ENCODE results near the gene KAZN.

KAZN gene

GRCh38 chr1:14615549-14616218, 17.2 kb downstream of the KAZN start:
- DNase-seq: no peak

- no peak for DNase-seq
Observed at GRCh38 chr1:14616632-14617396, 18.3 kb downstream of the KAZN start.

- no peak for DNase-seq
Observed at GRCh38 chr1:14617791-14618190, 19.3 kb downstream of the KAZN start.

- DNase-seq: no peak
Observed at GRCh38 chr1:14620941-14621340, 22.5 kb downstream of the KAZN start.

- DNase-seq: no peak
Observed at GRCh38 chr1:14623090-14623489, 24.6 kb downstream of the KAZN start.

GRCh38 chr1:14624941-14625340, 26.5 kb downstream of the KAZN start:
- DNase-seq: no peak

GRCh38 chr1:14625572-14625971, 27.1 kb downstream of the KAZN start:
- no peak for DNase-seq

GRCh38 chr1:14625996-14626395, 27.5 kb downstream of the KAZN start:
- no peak for DNase-seq

- no peak for DNase-seq
Observed at GRCh38 chr1:14626869-14627607, 28.6 kb downstream of the KAZN start.

- DNase-seq: no peak
Observed at GRCh38 chr1:14627608-14628489, 29.4 kb downstream of the KAZN start.

GRCh38 chr1:14629363-14630014, 31.0 kb downstream of the KAZN start:
- DNase-seq: no peak

GRCh38 chr1:14630986-14631385, 32.5 kb downstream of the KAZN start:
- DNase-seq: no peak

- no peak for DNase-seq
Observed at GRCh38 chr1:14631421-14631820, 32.9 kb downstream of the KAZN start.

GRCh38 chr1:14634486-14634885, 36.0 kb downstream of the KAZN start:
- DNase-seq: no peak

- DNase-seq: no peak
Observed at GRCh38 chr1:14635421-14635820, 36.9 kb downstream of the KAZN start.

- DNase-seq: no peak
Observed at GRCh38 chr1:14636897-14637632, 38.6 kb downstream of the KAZN start.

GRCh38 chr1:14639291-14640050, 41.0 kb downstream of the KAZN start:
- DNase-seq: no peak

- no peak for DNase-seq
Observed at GRCh38 chr1:14642712-14643111, 44.2 kb downstream of the KAZN start.

GRCh38 chr1:14646973-14647372, 48.5 kb downstream of the KAZN start:
- DNase-seq: no peak

- DNase-seq: no peak
Observed at GRCh38 chr1:14647777-14648176, 49.3 kb downstream of the KAZN start.

- no peak for DNase-seq
Observed at GRCh38 chr1:14648391-14648790, 49.9 kb downstream of the KAZN start.

Data from NCI-H1092 (cell line).